CD8-positive, alpha-beta memory T cell (primary cell): Measurements from ENCODE around the gene ECSCR. TPM values are rescaled to one million over a fixed set of nuclear protein-coding genes. Genes with fewer than 3 reads are reported as not detected.

ENCODE experiments used
- CTCF ChIA-PET: fragments of 350-600 bp; sonication (Branson Sonifier 250); formaldehyde crosslinking; loops from one replicate; lab custom pipeline; 2021; ENCODE audit warnings: antibody characterized with exemption; lab: Charles Lee
- POLR2A ChIA-PET: fragments of 350-600 bp; sonication (Branson Sonifier 250); formaldehyde crosslinking; loops from one replicate; lab custom pipeline; 2021; ENCODE audit warnings: antibody characterized with exemption; lab: Charles Lee
- DNase-seq, 5 donors: peaks; one replicate each; pipeline versions ENCODE4 v3.0.0 to v3.0.0-alpha.2; 2020 to 2022; ENCODE audit warnings: mixed read lengths in 1 of 5
- H3K27ac ChIP-seq: one replicate; pipeline ENCODE4 v1.7.0; 2013; ENCODE audit warnings: low read depth, mild to moderate bottlenecking, low read length, moderate library complexity
- H3K27me3 ChIP-seq: 2 replicates; pipeline ENCODE4 v1.7.0; 2013; ENCODE audit warnings: low read length, mild to moderate bottlenecking; ENCODE audit not compliant: insufficient read depth, poor library complexity, severe bottlenecking
- H3K36me3 ChIP-seq: 2 replicates; pipeline ENCODE4 v1.7.0; 2013; ENCODE audit warnings: mild to moderate bottlenecking, low read length, moderate library complexity; ENCODE audit not compliant: insufficient read depth
- H3K4me1 ChIP-seq: 2 replicates; pipeline ENCODE4 v1.7.0; 2013; ENCODE audit warnings: mild to moderate bottlenecking, low read length, moderate library complexity; ENCODE audit not compliant: insufficient read depth
- H3K4me3 ChIP-seq: 2 replicates; pipeline ENCODE4 v1.7.0; 2013; ENCODE audit warnings: mild to moderate bottlenecking, low read length
- H3K9me3 ChIP-seq: 2 replicates; pipeline ENCODE4 v1.7.0; 2013; ENCODE audit warnings: mild to moderate bottlenecking, low read length
- H3K27ac Mint-ChIP-seq, 8 donors: one replicate each; pipeline ENCODE4 v1.8.0; 2020 to 2021; ENCODE audit warnings: mixed read lengths in 8 of 8, mild to moderate bottlenecking in 6 of 8, inconsistent platforms in 3 of 8, moderate library complexity in 3 of 8
- H3K27me3 Mint-ChIP-seq, 2 donors: one replicate each; pipeline ENCODE4 v1.8.0; 2020 to 2021; ENCODE audit warnings: mixed read lengths in 2 of 2, mild to moderate bottlenecking in 1 of 2, moderate library complexity in 1 of 2
- H3K36me3 Mint-ChIP-seq, 3 donors: one replicate each; pipeline ENCODE4 v1.8.0; 2020 to 2021; ENCODE audit warnings: mixed read lengths in 3 of 3, inconsistent platforms in 1 of 3, mild to moderate bottlenecking in 1 of 3
- H3K4me1 Mint-ChIP-seq, 3 donors: one replicate each; pipeline ENCODE4 v1.8.0; 2020 to 2021; ENCODE audit warnings: mixed read lengths in 3 of 3, inconsistent platforms in 1 of 3, mild to moderate bottlenecking in 1 of 3
- H3K4me3 Mint-ChIP-seq, 7 donors: one replicate each; pipeline ENCODE4 v1.8.0; 2020 to 2021; ENCODE audit warnings: mixed read lengths in 7 of 7, mild to moderate bottlenecking in 6 of 7, moderate library complexity in 4 of 7, inconsistent platforms in 2 of 7
- H3K9me3 Mint-ChIP-seq, 5 donors: one replicate each; pipeline ENCODE4 v1.8.0; 2020 to 2022; ENCODE audit warnings: mixed read lengths in 5 of 5, mild to moderate bottlenecking in 3 of 5, moderate library complexity in 2 of 5, inconsistent platforms in 1 of 5
- polyA plus RNA-seq: library from polyadenylated mRNA; unstranded; fragments of 300-500 nt; fragmentation: Illumina TruSeq; gene quantifications from one replicate; pipeline ENCODE4 v1.2.3, GENCODE V29; 2021
- total RNA-seq, 2 experiments: library from RNA; stranded (reverse); gene quantifications; one replicate each; pipeline ENCODE4 v1.2.3, GENCODE V29; 2021

Gene ECSCR
- total and polyA plus RNA-seq, 3 experiments from 2014 or later = 0.82 to 0.83 TPM; not detected in 1

DNA sequence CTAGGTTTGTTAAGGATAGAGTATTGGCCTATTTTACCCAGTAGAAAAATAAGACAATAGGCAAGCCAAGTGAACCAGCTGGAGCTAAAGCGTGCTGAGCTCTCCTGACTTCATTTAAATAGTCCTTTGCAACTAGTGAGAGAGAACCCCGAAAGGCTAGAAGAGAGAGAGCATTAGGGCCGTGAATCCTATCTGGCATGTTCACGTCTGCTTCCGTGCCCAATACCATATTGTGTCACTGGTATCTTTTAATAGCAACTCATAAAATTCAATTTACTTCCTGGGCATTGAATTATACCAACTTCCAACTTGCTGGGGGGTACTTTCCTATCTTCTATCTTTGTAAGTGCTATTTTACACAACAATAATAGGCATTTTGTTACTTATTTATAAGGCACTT, 37.0 kb downstream of the ECSCR start:
- no peaks in the 10 kb centered on the region for H3K9me3 Mint-ChIP-seq
- no peak overlapping the region for H3K27ac Mint-ChIP-seq
- peaks cover 8 to 34% (median 15%) of the 10 kb centered on the region in 3 donors for H3K36me3 Mint-ChIP-seq
- peaks cover 6 to 13% (median 10%) of the 10 kb centered on the region in 3 donors for H3K4me1 Mint-ChIP-seq
- H3K27me3 ChIP-seq = no peaks in the 10 kb centered on the region
- H3K4me1 ChIP-seq = peaks cover 6% of the 10 kb centered on the region
- H3K4me3 ChIP-seq = no peak overlapping the region
- H3K9me3 ChIP-seq = no peaks in the 10 kb centered on the region
- H3K27ac ChIP-seq = no peak overlapping the region
- H3K27me3 Mint-ChIP-seq = no peaks in the 10 kb centered on the region
- ChIA-PET POLR2A (no interaction called here), CTCF (interaction anchor here (1.0 to 16.6 kb wide), 2 partner anchors 11 to 91 kb away, joined by 3 to 414 read pairs; no protein-coding TSS in a partner anchor)
- no peaks in the 10 kb centered on the region for H3K36me3 ChIP-seq
- no peak for DNase-seq
- H3K4me3 Mint-ChIP-seq = no peak overlapping the region

DNA sequence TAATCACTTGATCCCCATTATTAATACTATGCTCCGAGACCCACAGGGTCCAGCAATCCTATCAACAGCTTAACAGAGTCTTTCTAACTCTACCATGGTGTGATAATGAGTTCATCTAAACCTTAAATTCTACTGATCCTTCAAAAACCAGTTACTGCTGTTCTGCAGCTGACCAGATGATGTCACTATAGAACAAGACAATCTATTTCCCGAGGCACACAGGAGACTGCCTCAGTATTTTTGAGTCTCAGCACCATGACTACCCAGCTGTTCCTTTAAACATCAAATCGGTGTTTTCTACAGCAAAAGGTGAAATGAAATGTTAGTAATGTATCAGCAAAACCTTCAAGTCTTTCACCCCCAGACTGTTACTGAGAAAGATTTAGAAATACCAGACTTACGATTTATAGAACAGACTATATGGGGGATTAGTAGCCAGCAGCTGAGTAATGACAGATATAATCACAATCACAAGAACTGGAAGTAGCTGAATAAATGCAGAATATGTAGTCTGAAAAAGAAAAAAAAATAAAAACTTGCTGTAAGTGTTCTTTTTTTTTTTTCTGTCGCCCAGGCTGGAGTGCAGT, 40.1 kb downstream of the ECSCR start:
- ChIA-PET CTCF (interaction anchor here (0.6 to 16.6 kb wide), 40 partner anchors 9 to 268 kb away, joined by 3 to 414 read pairs (median 4); partner anchors contain the start of genes DNAJC18, SMIM33 and STING1), POLR2A (interaction anchor here (0.7 to 1.1 kb wide), 5 partner anchors 17 to 95 kb away, joined by 3 to 4 read pairs (median 3); partner anchors contain the start of gene DNAJC18)
- H3K4me3 ChIP-seq = no peak overlapping the region
- H3K27me3 ChIP-seq = no peaks in the 10 kb centered on the region
- H3K9me3 Mint-ChIP-seq = no peaks in the 10 kb centered on the region
- H3K4me3 Mint-ChIP-seq = no peak overlapping the region
- H3K27ac ChIP-seq = no peak overlapping the region
- no peaks in the 10 kb centered on the region for H3K36me3 ChIP-seq
- H3K36me3 Mint-ChIP-seq = peaks cover 8 to 48% (median 20%) of the 10 kb centered on the region in 3 donors
- peaks cover 0 to 2% of the 10 kb centered on the region in 2 donors for H3K27me3 Mint-ChIP-seq
- H3K27ac Mint-ChIP-seq = peak overlapping the region in 5 of 8 donors; percentile 44 to 82 (median 56)
- H3K9me3 ChIP-seq = no peaks in the 10 kb centered on the region
- peaks cover 3 to 6% (median 4%) of the 10 kb centered on the region in 3 donors for H3K4me1 Mint-ChIP-seq
- H3K4me1 ChIP-seq = no peaks in the 10 kb centered on the region
- peak; percentile 6 to 73 (median 66) for DNase-seq

DNA sequence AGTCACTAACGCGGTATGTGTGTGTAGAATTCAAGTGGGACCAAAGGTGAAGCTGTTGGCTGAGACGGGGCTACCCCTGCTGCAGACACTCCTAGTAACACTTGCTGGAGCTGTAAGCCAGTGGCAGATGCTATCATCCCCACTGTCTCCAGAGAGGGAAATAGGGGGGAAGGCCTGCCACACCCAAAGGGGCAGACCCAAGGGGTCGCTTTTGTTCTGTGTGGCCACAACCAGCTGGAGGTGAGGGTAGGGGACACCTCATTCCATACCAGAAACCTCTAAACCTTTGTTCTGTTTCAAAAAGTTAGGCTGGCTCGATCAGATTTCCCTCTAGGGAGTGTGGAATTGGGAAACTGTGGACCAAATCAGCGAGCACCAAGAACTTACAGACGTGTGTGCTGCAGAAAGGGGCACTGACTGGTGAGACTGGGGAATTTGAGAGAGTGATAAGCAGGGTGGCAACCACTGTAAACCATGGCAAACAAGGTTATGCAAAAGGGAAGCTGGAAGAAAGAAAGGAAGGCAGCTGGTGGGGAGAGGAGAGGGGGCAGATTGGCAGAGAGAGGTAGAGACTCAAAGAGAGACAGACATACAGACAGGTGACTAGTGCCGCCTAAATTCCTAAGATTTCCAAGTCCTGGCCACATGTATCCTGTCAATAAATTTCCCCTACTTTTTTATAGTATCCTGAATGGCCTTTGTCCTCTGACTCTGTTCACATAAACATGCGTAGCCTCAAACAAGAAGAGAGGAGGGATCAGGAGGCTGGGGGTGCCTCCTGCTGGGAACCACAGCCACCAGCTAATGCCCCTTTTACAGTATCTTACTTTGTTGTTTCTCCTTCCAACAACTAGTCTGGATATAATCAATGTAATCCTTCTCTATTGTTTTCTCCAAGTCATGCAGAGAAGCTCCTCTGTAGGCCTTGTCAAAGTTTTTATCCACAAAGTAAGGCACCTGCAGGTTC, 43.0 kb downstream of the ECSCR start:
- Histone ChIP-seq H3K27ac (no peak overlapping the region), H3K4me3 (no peak overlapping the region), H3K27me3 (no peaks in the 10 kb centered on the region), H3K4me1 (peaks cover 6% of the 10 kb centered on the region), H3K9me3 (no peaks in the 10 kb centered on the region), H3K36me3 (no peaks in the 10 kb centered on the region)
- Mint-ChIP-seq H3K9me3 (no peaks in the 10 kb centered on the region), H3K36me3 (peaks cover 8 to 36% (median 17%) of the 10 kb centered on the region in 3 donors), H3K4me3 (no peak overlapping the region), H3K27ac (peak overlapping the region in 1 of 8 donors; percentile 16), H3K27me3 (peaks cover 0 to 2% of the 10 kb centered on the region in 2 donors), H3K4me1 (peaks cover 3 to 6% (median 4%) of the 10 kb centered on the region in 3 donors)
- DNase-seq = no peak
- ChIA-PET POLR2A (no interaction called here), CTCF (interaction anchor here (0.7 to 16.6 kb wide), 10 partner anchors 9 to 270 kb away, joined by 3 to 414 read pairs (median 4); partner anchors contain the start of genes SPATA24, STING1 and UBE2D2)

DNA sequence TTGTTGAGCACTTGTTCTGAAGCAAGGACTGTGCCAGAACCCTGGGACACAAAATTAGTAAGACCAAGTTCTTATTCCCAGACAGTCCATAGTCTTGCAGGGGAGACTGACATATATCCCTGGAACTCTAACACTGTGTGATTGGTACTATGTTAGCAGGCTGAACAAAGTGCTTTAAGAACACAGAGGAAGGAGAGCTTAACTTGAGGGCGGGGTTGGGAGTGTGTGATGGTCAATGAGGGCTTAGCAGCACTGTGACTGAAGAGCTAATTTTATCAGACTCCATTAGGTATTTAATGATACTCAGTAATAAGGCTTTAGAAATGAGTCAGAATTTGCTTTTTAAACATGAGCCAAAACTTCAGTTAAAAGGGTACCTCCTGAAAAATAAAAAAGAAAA, 43.8 kb downstream of the ECSCR start:
- Mint-ChIP-seq H3K27me3 (peaks cover 0 to 2% of the 10 kb centered on the region in 2 donors), H3K36me3 (peaks cover 8 to 32% (median 17%) of the 10 kb centered on the region in 3 donors), H3K27ac (no peak overlapping the region), H3K4me1 (peaks cover 3 to 6% (median 4%) of the 10 kb centered on the region in 3 donors), H3K4me3 (no peak overlapping the region), H3K9me3 (no peaks in the 10 kb centered on the region)
- H3K27me3 ChIP-seq = no peaks in the 10 kb centered on the region
- CTCF ChIA-PET = interaction anchor here (1.1 to 16.6 kb wide), 6 partner anchors 9 to 149 kb away, joined by 3 to 414 read pairs (median 4); partner anchors contain the start of gene UBE2D2
- H3K4me3 ChIP-seq = no peak overlapping the region
- H3K4me1 ChIP-seq = peaks cover 11% of the 10 kb centered on the region
- H3K9me3 ChIP-seq = no peaks in the 10 kb centered on the region
- no peak overlapping the region for H3K27ac ChIP-seq
- H3K36me3 ChIP-seq = no peaks in the 10 kb centered on the region
- no peak for DNase-seq
- POLR2A ChIA-PET = no interaction called here

GRCh38 chr5:139417214-139417613, 45.3 kb downstream of the ECSCR start:
- POLR2A ChIA-PET = no interaction called here

GRCh38 chr5:139416651-139417050, 45.9 kb downstream of the ECSCR start:
- CTCF ChIA-PET = interaction anchor here (16.6 kb wide), 1 partner anchor 100 kb away, joined by 414 read pairs; no protein-coding TSS in a partner anchor
- H3K27ac Mint-ChIP-seq = no peak overlapping the region
- POLR2A ChIA-PET = no interaction called here
- H3K9me3 Mint-ChIP-seq = no peaks in the 10 kb centered on the region
- Histone ChIP-seq H3K27me3 (no peaks in the 10 kb centered on the region), H3K27ac (no peak overlapping the region), H3K4me1 (peaks cover 11% of the 10 kb centered on the region), H3K36me3 (no peaks in the 10 kb centered on the region), H3K9me3 (no peaks in the 10 kb centered on the region), H3K4me3 (no peak overlapping the region)
- no peak for DNase-seq
- H3K36me3 Mint-ChIP-seq = peaks cover 3 to 32% (median 18%) of the 10 kb centered on the region in 3 donors
- H3K4me1 Mint-ChIP-seq = no peaks in the 10 kb centered on the region
- H3K27me3 Mint-ChIP-seq = peaks cover 0 to 2% of the 10 kb centered on the region in 2 donors
- no peak overlapping the region for H3K4me3 Mint-ChIP-seq

More at GRCh38 chr5:139417214-139417613, 45.3 kb downstream of the ECSCR start:
- DNase-seq = no peak
- H3K4me3 ChIP-seq = no peak overlapping the region
- H3K27ac ChIP-seq = no peak overlapping the region
- H3K9me3 ChIP-seq = no peaks in the 10 kb centered on the region
- H3K27ac Mint-ChIP-seq = no peak overlapping the region
- no peaks in the 10 kb centered on the region for H3K36me3 ChIP-seq
- peaks cover 0 to 2% of the 10 kb centered on the region in 2 donors for H3K27me3 Mint-ChIP-seq
- H3K9me3 Mint-ChIP-seq = no peaks in the 10 kb centered on the region
- H3K4me1 Mint-ChIP-seq = peaks cover 0 to 2% (median under 1%) of the 10 kb centered on the region in 3 donors
- H3K27me3 ChIP-seq = no peaks in the 10 kb centered on the region
- peaks cover 5 to 32% (median 19%) of the 10 kb centered on the region in 3 donors for H3K36me3 Mint-ChIP-seq
- H3K4me1 ChIP-seq = peaks cover 11% of the 10 kb centered on the region
- H3K4me3 Mint-ChIP-seq = no peak overlapping the region
- CTCF ChIA-PET = interaction anchor here (1.4 to 16.6 kb wide), 2 partner anchors 15 to 100 kb away, joined by 4 to 414 read pairs; no protein-coding TSS in a partner anchor

GRCh38 chr5:139415869-139416268, 46.7 kb downstream of the ECSCR start:
- H3K9me3 Mint-ChIP-seq = no peaks in the 10 kb centered on the region
- H3K4me3 Mint-ChIP-seq = no peak overlapping the region
- no peaks in the 10 kb centered on the region for H3K9me3 ChIP-seq
- no peaks in the 10 kb centered on the region for H3K4me1 Mint-ChIP-seq
- H3K27me3 Mint-ChIP-seq = peaks cover 0 to 2% of the 10 kb centered on the region in 2 donors
- POLR2A ChIA-PET = no interaction called here
- H3K27ac Mint-ChIP-seq = no peak overlapping the region
- H3K4me3 ChIP-seq = no peak overlapping the region
- H3K4me1 ChIP-seq = peaks cover 11% of the 10 kb centered on the region
- H3K27me3 ChIP-seq = no peaks in the 10 kb centered on the region
- no peak overlapping the region for H3K27ac ChIP-seq
- H3K36me3 Mint-ChIP-seq = peaks cover 3 to 30% (median 20%) of the 10 kb centered on the region in 3 donors
- H3K36me3 ChIP-seq = no peaks in the 10 kb centered on the region
- no peak for DNase-seq
- CTCF ChIA-PET = interaction anchor here (16.6 kb wide), 1 partner anchor 101 kb away, joined by 414 read pairs; no protein-coding TSS in a partner anchor
